HepG2 (cell line): ENCODE results near the gene C2CD3. TPM values are rescaled to one million over a fixed set of nuclear protein-coding genes. Genes with fewer than 3 reads are reported as not detected.
A peak's percentile ranks its signal among the peaks of the same experiment; 100 is the strongest.

Experiments
- DR1 ChIP-seq: sonication (generic); formaldehyde crosslinking; IDR thresholded peaks from 2 replicates; pipeline ENCODE4 v1.8.0; 2021; ENCODE audit warnings: mild to moderate bottlenecking, missing genetic modification reagents, inconsistent platforms
- EP300 ChIP-seq, 3 experiments: sonication (generic) in 1 of 3; formaldehyde crosslinking in 1 of 3; IDR thresholded peaks; 2 replicates each; pipeline versions ENCODE4 v1.5.1 to v1.6.1; 2011 to 2020; ENCODE audit warnings: low read depth in 2 of 3, low read length in 2 of 3, borderline replicate concordance in 1 of 3, improper control_type of control experiment in 1 of 3, mild to moderate bottlenecking in 1 of 3, missing genetic modification reagents in 1 of 3, moderate library complexity in 1 of 3
- ERF ChIP-seq: IDR thresholded peaks from 2 replicates; pipeline ENCODE4 v1.6.1; 2018; ENCODE audit warnings: missing biosample characterization, missing genetic modification reagents
- HOXD1 ChIP-seq: sonication (generic); formaldehyde crosslinking; IDR thresholded peaks from 2 replicates; pipeline ENCODE4 v1.5.0; 2020; ENCODE audit warnings: missing genetic modification reagents
- KLF13 ChIP-seq: sonication (generic); formaldehyde crosslinking; IDR thresholded peaks from 2 replicates; pipeline ENCODE4 v1.4.0; 2020; ENCODE audit warnings: mild to moderate bottlenecking, missing genetic modification reagents
- MTA1 ChIP-seq: sonication (generic); formaldehyde crosslinking; IDR thresholded peaks from 2 replicates; pipeline ENCODE4 v1.4.0; 2020; ENCODE audit warnings: missing genetic modification reagents, mild to moderate bottlenecking, borderline replicate concordance
- NR2F1 ChIP-seq, 2 experiments: fragments of 450-650 bp in 1 of 2; formaldehyde crosslinking in 1 of 2; IDR thresholded peaks; 2 replicates each; pipeline versions ENCODE4 v1.5.0 to v1.6.1; 2016 to 2020; ENCODE audit warnings: mild to moderate bottlenecking in 1 of 2, missing compliant biosample characterization in 1 of 2, missing genetic modification reagents in 1 of 2, moderate library complexity in 1 of 2
- PCBP1 ChIP-seq: fragments of 200-400 bp; formaldehyde crosslinking; IDR thresholded peaks from 2 replicates; pipeline ENCODE4 v1.6.1; 2017; ENCODE audit warnings: mild to moderate bottlenecking, low read depth, low read length, borderline replicate concordance
- STAT6 ChIP-seq: sonication (generic); formaldehyde crosslinking; IDR thresholded peaks from 2 replicates; pipeline ENCODE4 v1.4.0; 2020; ENCODE audit warnings: missing genetic modification reagents, mild to moderate bottlenecking, borderline replicate concordance
- YEATS2 ChIP-seq: sonication (generic); formaldehyde crosslinking; IDR thresholded peaks from 2 replicates; pipeline ENCODE4 v1.4.0; 2020; ENCODE audit warnings: missing genetic modification reagents, borderline replicate concordance
- ZNF121 ChIP-seq: sonication (generic); formaldehyde crosslinking; IDR thresholded peaks from 2 replicates; pipeline ENCODE4 v1.5.0; 2020; ENCODE audit warnings: mild to moderate bottlenecking, missing genetic modification reagents
- ZNF274 ChIP-seq: sonication (generic); formaldehyde crosslinking; IDR thresholded peaks from 2 replicates; pipeline ENCODE4 v1.5.1; 2020; ENCODE audit warnings: mild to moderate bottlenecking, missing genetic modification reagents
- ZNF598 ChIP-seq: sonication (generic); formaldehyde crosslinking; IDR thresholded peaks from 2 replicates; pipeline ENCODE4 v1.5.1; 2020; ENCODE audit warnings: mild to moderate bottlenecking, missing genetic modification reagents, borderline replicate concordance
- ZNF674 ChIP-seq: sonication (generic); formaldehyde crosslinking; IDR thresholded peaks from 2 replicates; pipeline ENCODE4 v1.5.0; 2020; ENCODE audit warnings: low read depth, mild to moderate bottlenecking, missing genetic modification reagents
- ZNF687 ChIP-seq: sonication (generic); formaldehyde crosslinking; IDR thresholded peaks from 2 replicates; pipeline ENCODE4 v1.5.1; 2020; ENCODE audit warnings: mild to moderate bottlenecking, missing genetic modification reagents, moderate library complexity
- ZNF883 ChIP-seq: sonication (generic); formaldehyde crosslinking; IDR thresholded peaks from 2 replicates; pipeline ENCODE4 v1.5.1; 2020; ENCODE audit warnings: mild to moderate bottlenecking, missing genetic modification reagents; ENCODE audit errors: not compliant biosample characterization
- ZXDC ChIP-seq: sonication (generic); formaldehyde crosslinking; IDR thresholded peaks from 2 replicates; pipeline ENCODE4 v1.5.0; 2020; ENCODE audit warnings: mild to moderate bottlenecking, missing genetic modification reagents
- polyA plus RNA-seq, 8 experiments: library from polyadenylated mRNA; depleted of rRNA in 3 of 8; stranded (reverse) in 7 of 8; unstranded in 1 of 8; fragments of >200 nt; fragmentation: Illumina TruSeq in 4 of 8; extraction: Trizol in 4 of 8; gene quantifications; 2 replicates each; pipeline versions ENCODE4 v1.2.1 to v1.2.3, GENCODE V29; 2011 to 2016; ENCODE audit warnings: low read depth in 4 of 8, missing spikeins in 1 of 8, mixed read lengths in 1 of 8; ENCODE audit not compliant: insufficient read depth in 1 of 8
- total RNA-seq, 5 experiments: library from RNA; depleted of rRNA; stranded (reverse); fragments of >200 nt; fragmentation: Illumina TruSeq; extraction: Trizol; gene quantifications; 2 replicates each; pipeline ENCODE4 v1.2.3, GENCODE V29; 2016; ENCODE audit warnings: low read depth in 1 of 5

Gene C2CD3
- total and polyA plus RNA-seq, 2 of the 13 experiments (the other 11 are each of a cell fraction or from before 2014, with no cell fraction given): 5.5 to 6.4 TPM

DNA sequence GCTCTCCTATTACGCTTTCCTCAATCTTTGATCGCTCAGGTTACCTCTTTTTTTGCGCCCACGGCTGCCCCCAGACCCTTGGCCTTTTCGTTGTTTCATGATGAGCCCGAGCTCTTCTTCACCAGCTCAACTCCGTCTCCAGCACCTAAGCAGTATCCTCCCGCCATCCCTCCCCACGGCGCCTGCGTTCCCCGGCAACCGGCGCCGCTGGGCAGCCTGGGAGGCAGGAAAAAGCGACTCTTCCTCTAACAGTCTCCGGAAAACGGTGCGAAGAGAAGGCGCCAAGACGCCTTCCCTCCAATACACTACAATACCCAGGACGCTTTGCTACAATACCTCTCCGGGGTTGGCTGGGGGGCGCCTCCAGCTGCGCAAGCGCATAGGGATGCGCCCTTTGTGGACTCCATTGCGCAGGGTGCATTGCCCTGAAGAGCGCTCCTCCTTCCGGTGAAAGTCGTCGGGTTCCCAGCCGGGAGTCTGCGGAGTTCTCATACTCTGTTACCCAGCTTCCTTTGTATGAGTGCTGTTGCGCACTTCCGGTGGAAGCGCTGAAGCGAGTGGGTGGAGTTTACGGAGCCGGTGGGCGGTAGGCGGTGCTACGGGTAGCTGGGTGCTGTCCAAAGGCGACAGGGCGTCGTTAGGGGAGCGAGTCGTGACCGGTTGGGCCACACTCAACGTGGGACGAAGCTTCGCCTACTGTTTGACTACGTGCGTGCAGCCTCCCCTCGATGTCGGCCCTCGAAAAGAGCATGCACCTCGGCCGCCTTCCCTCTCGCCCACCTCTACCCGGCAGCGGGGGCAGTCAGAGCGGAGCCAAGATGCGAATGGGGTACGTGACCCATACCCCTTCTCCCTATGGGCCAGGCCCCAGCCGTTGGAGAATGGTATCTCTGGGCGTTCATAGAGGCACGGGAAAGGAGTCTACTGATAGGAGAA is at the start of gene C2CD3, which contains the start of gene PPME1 (continued):
- TF ChIP-seq ZNF883 (CRISPR knock-in tag) (peak; percentile 96), STAT6 (no peak; the same call in 1 of the 2 replicates), ZNF598 (CRISPR knock-in tag) (peak; percentile 55; the same call in 1 of the 2 replicates), EP300 (IDR thresholded peaks at IDR 0.05; ENCODE audit: low read depth in 2 of 2, low read length in 2 of 2) (peak in 1 of 2 experiments; percentile 19; a peak in 1 of 4 replicates), EP300 (CRISPR knock-in tag; IDR thresholded peaks at IDR 0.05; ENCODE audit: borderline replicate concordance) (no peak), HOXD1 (CRISPR knock-in tag) (peak; percentile 87), NR2F1 (CRISPR knock-in tag; IDR thresholded peaks at IDR 0.05) (no peak), MTA1 (peak; percentile 79; the same call in 1 of the 2 replicates), DR1 (CRISPR knock-in tag) (peak; percentile 73), ZNF274 (CRISPR knock-in tag) (peak; percentile 90; the same call in 1 of the 2 replicates), ZNF121 (0 out of 2 replicates have a peak, but pooled peaks have one; percentile 9), ZNF674 (CRISPR knock-in tag) (peak; percentile 80; the same call in 1 of the 2 replicates), ERF (CRISPR knock-in tag) (peak; percentile 91), PCBP1 (no peak), KLF13 (CRISPR knock-in tag) (no peak), YEATS2 (CRISPR knock-in tag) (peak; percentile 89; the same call in 1 of the 2 replicates), ZNF687 (CRISPR knock-in tag) (peak; percentile 98), ZXDC (CRISPR knock-in tag) (no peak)
